Activated CD8-positive, alpha-beta T cell treated with anti-CD3 and anti-CD28 coated beads for 36 hours (primary cell): ENCODE results near the gene LIME1. TPM values are rescaled to one million over a fixed set of nuclear protein-coding genes. Genes with fewer than 3 reads are reported as not detected.

Experiments used
- ATAC-seq: fragments of 200-7000 bp; cut with Tn5 transposase; one replicate; pipeline ENCODE4 v1.10.0; 2021; ENCODE audit warnings: mild to moderate bottlenecking, moderate library complexity
- CTCF ChIA-PET: fragments of 350-600 bp; sonication (Branson Sonifier 250); formaldehyde crosslinking; loops from one replicate; lab custom pipeline; 2021; ENCODE audit warnings: antibody characterized with exemption; lab: Charles Lee
- POLR2A ChIA-PET: fragments of 350-600 bp; sonication (Branson Sonifier 250); formaldehyde crosslinking; loops from one replicate; lab custom pipeline; 2021; ENCODE audit warnings: antibody characterized with exemption; lab: Charles Lee
- DNase-seq: peaks from one replicate; pipeline ENCODE4 v3.0.0-alpha.2; 2020
- H3K27ac Mint-ChIP-seq: one replicate; pipeline ENCODE4 v1.8.0; 2021; ENCODE audit warnings: mild to moderate bottlenecking, mixed read lengths
- H3K27me3 Mint-ChIP-seq: one replicate; pipeline ENCODE4 v1.8.0; 2021; ENCODE audit warnings: mixed read lengths
- H3K36me3 Mint-ChIP-seq: one replicate; pipeline ENCODE4 v1.8.0; 2021; ENCODE audit warnings: low read depth, mixed read lengths
- H3K4me1 Mint-ChIP-seq: one replicate; pipeline ENCODE4 v1.8.0; 2021; ENCODE audit warnings: low read depth, mixed read lengths
- H3K4me3 Mint-ChIP-seq: one replicate; pipeline ENCODE4 v1.8.0; 2021; ENCODE audit warnings: mild to moderate bottlenecking, moderate library complexity, mixed read lengths
- H3K9me3 Mint-ChIP-seq: one replicate; pipeline ENCODE4 v1.8.0; 2021; ENCODE audit warnings: mixed read lengths
- intact Hi-C: fragments of 100-400 bp; cut with micrococcal nuclease; formaldehyde crosslinking; loops from one replicate; pipeline ENCODE4 v1.10.0; 2022
- total RNA-seq, 2 experiments: library from RNA; stranded (reverse); gene quantifications; one replicate each; pipeline ENCODE4 v1.2.3, GENCODE V29; 2021
- TF ChIP-seq, protein P1 (sequence below): fragments of 200-600 bp; IDR thresholded peaks from one replicate; pipeline ENCODE4 v1.8.0; 2022; ENCODE audit warnings: antibody characterized with exemption, mild to moderate bottlenecking

Gene LIME1
- total RNA-seq, 2 experiments from 2014 or later: 15.5 to 16.8 TPM

DNA sequence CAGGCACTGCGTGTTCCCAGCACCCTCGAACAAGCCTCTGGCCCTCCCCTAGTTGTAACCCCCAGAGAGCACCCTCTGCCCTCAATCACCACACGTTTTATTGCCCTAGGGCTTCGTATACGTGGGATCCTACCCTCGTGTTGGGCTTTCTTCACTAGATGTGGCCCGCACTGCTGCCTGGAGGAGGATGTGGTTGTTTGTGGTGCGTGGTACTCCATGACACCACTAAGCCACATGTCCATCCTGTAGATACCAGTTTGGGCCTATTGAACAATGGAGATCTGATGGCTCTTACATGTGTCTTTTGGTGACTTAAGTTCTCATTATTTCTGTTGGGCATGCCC, 20.2 kb downstream of the LIME1 start:
- Mint-ChIP-seq H3K27me3 (no peaks in the 10 kb centered on the region), H3K36me3 (no peaks in the 10 kb centered on the region), H3K27ac (no peak overlapping the region), H3K4me3 (no peak overlapping the region), H3K9me3 (no peaks in the 10 kb centered on the region), H3K4me1 (peaks cover 11% of the 10 kb centered on the region)
- peak; percentile 61 for ATAC-seq
- POLR2A ChIA-PET: no interaction called here
- intact Hi-C loops: no loop called here
- CTCF ChIA-PET: interaction anchor here (1.4 to 1.8 kb wide), 2 partner anchors 13 to 19 kb away, joined by 3 to 8 read pairs; no protein-coding TSS in a partner anchor
- TF ChIP-seq, protein P1, sequence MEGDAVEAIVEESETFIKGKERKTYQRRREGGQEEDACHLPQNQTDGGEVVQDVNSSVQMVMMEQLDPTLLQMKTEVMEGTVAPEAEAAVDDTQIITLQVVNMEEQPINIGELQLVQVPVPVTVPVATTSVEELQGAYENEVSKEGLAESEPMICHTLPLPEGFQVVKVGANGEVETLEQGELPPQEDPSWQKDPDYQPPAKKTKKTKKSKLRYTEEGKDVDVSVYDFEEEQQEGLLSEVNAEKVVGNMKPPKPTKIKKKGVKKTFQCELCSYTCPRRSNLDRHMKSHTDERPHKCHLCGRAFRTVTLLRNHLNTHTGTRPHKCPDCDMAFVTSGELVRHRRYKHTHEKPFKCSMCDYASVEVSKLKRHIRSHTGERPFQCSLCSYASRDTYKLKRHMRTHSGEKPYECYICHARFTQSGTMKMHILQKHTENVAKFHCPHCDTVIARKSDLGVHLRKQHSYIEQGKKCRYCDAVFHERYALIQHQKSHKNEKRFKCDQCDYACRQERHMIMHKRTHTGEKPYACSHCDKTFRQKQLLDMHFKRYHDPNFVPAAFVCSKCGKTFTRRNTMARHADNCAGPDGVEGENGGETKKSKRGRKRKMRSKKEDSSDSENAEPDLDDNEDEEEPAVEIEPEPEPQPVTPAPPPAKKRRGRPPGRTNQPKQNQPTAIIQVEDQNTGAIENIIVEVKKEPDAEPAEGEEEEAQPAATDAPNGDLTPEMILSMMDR: no peak
- peak; percentile 50 for DNase-seq

DNA sequence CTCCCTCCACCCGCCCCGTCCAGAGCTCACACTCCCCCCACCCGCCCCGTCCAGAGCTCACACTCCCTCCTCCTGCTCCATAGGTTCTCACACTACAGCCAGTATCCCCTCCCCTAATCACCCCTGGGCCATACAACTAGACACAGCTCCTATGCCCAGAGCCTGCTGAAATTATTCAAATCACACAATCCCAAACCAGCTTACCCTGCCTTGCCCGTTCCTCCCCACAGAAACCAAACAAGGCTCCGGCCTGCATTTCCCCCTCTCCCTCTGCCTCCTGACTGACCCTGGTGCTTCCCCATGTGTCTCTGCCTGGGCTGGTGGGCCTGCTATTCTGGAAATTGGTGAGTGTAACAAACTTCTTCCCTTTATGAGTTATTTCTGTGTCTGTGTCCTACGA, 21.7 kb downstream of the LIME1 start:
- H3K27me3 Mint-ChIP-seq: no peaks in the 10 kb centered on the region
- peaks cover 7% of the 10 kb centered on the region for H3K4me1 Mint-ChIP-seq
- no peaks in the 10 kb centered on the region for H3K36me3 Mint-ChIP-seq
- ATAC-seq: no peak
- CTCF ChIA-PET: interaction anchor here (0.7 to 1.4 kb wide), 2 partner anchors 51 to 106 kb away, joined by 3 read pairs; partner anchors contain the start of genes ARFRP1 and ZGPAT
- H3K4me3 Mint-ChIP-seq: no peak overlapping the region
- POLR2A ChIA-PET: no interaction called here
- intact Hi-C loops: no loop called here
- no peak for DNase-seq
- TF ChIP-seq, protein P1: no peak
- no peak overlapping the region for H3K27ac Mint-ChIP-seq
- H3K9me3 Mint-ChIP-seq: no peaks in the 10 kb centered on the region

DNA sequence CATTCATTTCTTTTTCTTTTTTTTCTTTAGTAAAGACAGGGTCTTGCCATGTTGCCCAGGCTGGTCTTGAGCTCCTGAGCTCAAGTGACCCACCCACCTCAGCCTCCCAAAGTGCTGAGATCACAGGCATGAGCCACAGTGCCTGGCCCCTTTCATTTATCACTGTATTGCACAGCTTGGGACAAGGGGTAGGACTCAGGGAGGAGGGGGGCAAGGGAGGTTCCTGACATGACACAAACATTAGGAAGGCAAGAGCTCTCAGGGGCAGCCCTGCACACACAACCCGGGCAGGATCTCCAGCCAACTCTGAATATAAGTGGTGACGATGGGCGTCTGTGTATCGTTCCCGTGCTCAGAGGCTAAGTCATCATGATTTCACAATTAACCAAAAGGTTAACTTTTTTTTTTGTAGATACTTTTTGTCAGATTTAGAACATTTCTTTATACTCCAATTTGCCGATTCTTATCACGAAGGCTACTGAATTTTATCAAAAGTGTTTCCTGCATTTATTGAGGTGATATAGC, 23.0 kb downstream of the LIME1 start:
- no peak for ATAC-seq
- no peak overlapping the region for H3K4me3 Mint-ChIP-seq
- H3K36me3 Mint-ChIP-seq: no peaks in the 10 kb centered on the region
- ChIA-PET POLR2A (interaction anchor here (0.7 kb wide), 1 partner anchor 21 kb away, joined by 3 read pairs; no protein-coding TSS in a partner anchor), CTCF (interaction anchor here (0.7 to 1.4 kb wide), 3 partner anchors 9 to 52 kb away, joined by 3 to 4 read pairs (median 3); partner anchors contain the start of genes ARFRP1 and ZGPAT)
- no peaks in the 10 kb centered on the region for H3K9me3 Mint-ChIP-seq
- intact Hi-C loops: no loop called here
- H3K27me3 Mint-ChIP-seq: no peaks in the 10 kb centered on the region
- H3K27ac Mint-ChIP-seq: no peak overlapping the region
- TF ChIP-seq, protein P1: no peak
- DNase-seq: no peak
- peaks cover 7% of the 10 kb centered on the region for H3K4me1 Mint-ChIP-seq

DNA sequence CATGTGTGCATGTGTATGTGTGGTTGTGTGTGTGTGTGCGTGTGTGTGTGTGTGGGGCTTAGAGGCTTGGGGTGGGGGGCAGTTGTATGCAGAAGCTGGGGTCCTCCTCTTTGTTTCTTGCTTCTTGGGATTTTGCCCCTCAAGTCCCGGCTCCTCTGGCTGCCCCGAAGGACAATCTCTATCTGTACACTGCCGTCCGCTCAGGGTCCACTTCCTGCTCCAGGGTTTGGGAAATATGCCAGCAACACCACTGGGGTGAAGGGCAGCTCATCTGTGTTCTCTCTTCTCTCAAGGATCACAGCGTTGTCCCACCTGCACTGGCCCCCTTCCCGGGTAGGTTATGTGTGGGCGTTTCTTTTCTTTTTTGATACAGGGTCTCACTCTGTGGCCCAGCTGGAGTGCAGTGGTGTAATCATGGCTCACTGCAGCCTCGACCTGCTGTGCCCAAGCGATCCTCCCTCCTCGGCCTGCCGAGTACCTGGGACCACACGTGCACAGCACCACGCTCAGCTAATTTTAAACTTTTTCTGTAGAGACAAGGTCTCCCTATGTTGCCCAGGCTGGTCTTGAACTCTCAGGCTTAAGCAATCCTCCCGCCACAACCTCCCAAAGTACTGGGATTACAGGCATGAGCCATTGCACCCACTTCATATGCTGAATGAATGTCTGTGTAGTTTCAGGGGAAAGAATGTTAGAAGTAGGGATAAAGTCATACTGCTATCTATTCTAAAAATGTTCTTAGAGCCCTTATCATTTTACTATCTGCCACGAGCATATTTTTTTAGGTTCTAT, 28.8 kb downstream of the LIME1 start:
- Mint-ChIP-seq H3K36me3 (no peaks in the 10 kb centered on the region), H3K27me3 (no peaks in the 10 kb centered on the region), H3K9me3 (no peaks in the 10 kb centered on the region), H3K4me1 (no peaks in the 10 kb centered on the region), H3K4me3 (no peak overlapping the region), H3K27ac (no peak overlapping the region)
- DNase-seq: no peak
- TF ChIP-seq, protein P1: no peak
- ChIA-PET CTCF (no interaction called here), POLR2A (interaction anchor here (0.7 kb wide), 1 partner anchor 352 kb away, joined by 3 read pairs; no protein-coding TSS in a partner anchor)
- no peak for ATAC-seq
- intact Hi-C loops: no loop called here

DNA sequence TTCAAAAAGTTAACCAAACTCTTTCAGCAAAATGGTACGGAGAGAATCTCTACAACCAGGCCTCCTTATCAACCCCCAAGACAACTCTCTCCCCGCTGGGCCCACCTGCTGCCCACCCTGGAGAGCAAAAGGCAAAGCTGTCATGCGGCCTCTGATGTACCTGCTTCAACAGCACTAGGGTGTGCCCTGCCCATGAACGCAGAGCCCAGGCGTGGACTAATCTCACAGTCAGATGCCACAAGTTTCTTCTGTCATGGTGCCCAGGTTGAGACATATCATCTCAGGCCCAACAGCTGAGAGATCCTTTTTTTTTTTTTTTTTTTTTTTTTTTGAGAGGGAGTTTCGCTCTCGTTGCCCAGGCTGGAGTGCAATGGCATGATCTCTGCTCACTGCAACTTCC, 29.4 kb downstream of the LIME1 start:
- Mint-ChIP-seq H3K9me3 (no peaks in the 10 kb centered on the region), H3K27me3 (no peaks in the 10 kb centered on the region), H3K4me1 (no peaks in the 10 kb centered on the region), H3K27ac (no peak overlapping the region), H3K4me3 (no peak overlapping the region), H3K36me3 (no peaks in the 10 kb centered on the region)
- ChIA-PET POLR2A (no interaction called here), CTCF (no interaction called here)
- TF ChIP-seq, protein P1: no peak
- no peak for DNase-seq
- no peak for ATAC-seq
- intact Hi-C loops: no loop called here
